DOHH2 (cell line): ENCODE measurements around the gene TP53I11.

Experiments used
- H3F3A ChIP-seq: fragments of 200-600 bp; sonication (generic), shearing (Covaris generic); 2 replicates; pipeline ENCODE4 v1.6.0; 2016; ENCODE audit warnings: antibody characterized with exemption, mild to moderate bottlenecking; ENCODE audit not compliant: control insufficient read depth, insufficient read depth
- H3K27ac ChIP-seq: fragments of 200-600 bp; sonication (generic); 2 replicates; pipeline ENCODE4 v1.5.1; 2014; ENCODE audit warnings: low read depth, mild to moderate bottlenecking, low read length, moderate library complexity
- H3K27me3 ChIP-seq: fragments of 200-600 bp; sonication (generic); 2 replicates; pipeline ENCODE4 v1.6.1; 2014; ENCODE audit warnings: mild to moderate bottlenecking, low read length, mixed read lengths; ENCODE audit not compliant: control insufficient read depth
- H3K36me3 ChIP-seq: fragments of 200-600 bp; sonication (generic); 2 replicates; pipeline ENCODE4 v1.6.1; 2014; ENCODE audit warnings: mild to moderate bottlenecking, low read length, moderate library complexity, mixed read lengths; ENCODE audit not compliant: control insufficient read depth
- H3K4me1 ChIP-seq: fragments of 200-600 bp; sonication (generic); 2 replicates; pipeline ENCODE4 v1.6.1; 2014; ENCODE audit warnings: mild to moderate bottlenecking, low read length, mixed read lengths; ENCODE audit not compliant: control insufficient read depth
- H3K4me2 ChIP-seq: fragments of 200-600 bp; sonication (generic); 2 replicates; pipeline ENCODE4 v1.6.0; 2014; ENCODE audit warnings: mild to moderate bottlenecking, low read length, moderate library complexity
- H3K4me3 ChIP-seq: fragments of 200-600 bp; sonication (generic); 2 replicates; pipeline ENCODE4 v1.5.1; 2014; ENCODE audit warnings: mild to moderate bottlenecking, low read length, mixed read lengths
- H3K79me2 ChIP-seq: fragments of 200-600 bp; sonication (generic); 2 replicates; pipeline ENCODE4 v1.6.1; 2014; ENCODE audit warnings: mild to moderate bottlenecking, low read length, mixed read lengths; ENCODE audit not compliant: control insufficient read depth
- H3K9me2 ChIP-seq: fragments of 200-600 bp; sonication (generic); replicated peaks from 2 replicates; pipeline ENCODE4 v1.6.1; 2014; ENCODE audit warnings: mild to moderate bottlenecking, low read length, mixed read lengths; ENCODE audit not compliant: control insufficient read depth
- H3K9me3 ChIP-seq: fragments of 200-600 bp; sonication (generic); 2 replicates; pipeline ENCODE4 v1.6.1; 2014; ENCODE audit warnings: antibody characterized with exemption, low read length, mixed read lengths; ENCODE audit not compliant: control insufficient read depth, insufficient read depth
- H4K20me1 ChIP-seq: fragments of 200-600 bp; sonication (generic); 2 replicates; pipeline ENCODE4 v1.6.0; 2014; ENCODE audit warnings: low read depth, mild to moderate bottlenecking, antibody characterized with exemption, low read length, moderate library complexity; ENCODE audit not compliant: control insufficient read depth, insufficient read depth
- CTCF ChIP-seq: fragments of 200-600 bp; sonication (generic); IDR thresholded peaks from one replicate; pipeline ENCODE4 v1.5.1; 2014; ENCODE audit warnings: antibody characterized with exemption, mild to moderate bottlenecking, low read depth, low read length; ENCODE audit not compliant: poor library complexity, severe bottlenecking
- EZH2phosphoT487 ChIP-seq: fragments of 200-600 bp; sonication (generic); IDR thresholded peaks from 2 replicates; pipeline ENCODE4 v1.6.1; 2017; ENCODE audit warnings: borderline replicate concordance, mild to moderate bottlenecking, antibody characterized with exemption, low read length, moderate library complexity, mixed read lengths

Gene TP53I11

GRCh38 chr11:44923115-44923514, 27.6 kb downstream of the TP53I11 start:
- Histone ChIP-seq H3K27me3 (peaks cover 6% of the 10 kb centered on the region; the same call in 1 of the 2 replicates), H3K4me3 (no peak overlapping the region)

DNA sequence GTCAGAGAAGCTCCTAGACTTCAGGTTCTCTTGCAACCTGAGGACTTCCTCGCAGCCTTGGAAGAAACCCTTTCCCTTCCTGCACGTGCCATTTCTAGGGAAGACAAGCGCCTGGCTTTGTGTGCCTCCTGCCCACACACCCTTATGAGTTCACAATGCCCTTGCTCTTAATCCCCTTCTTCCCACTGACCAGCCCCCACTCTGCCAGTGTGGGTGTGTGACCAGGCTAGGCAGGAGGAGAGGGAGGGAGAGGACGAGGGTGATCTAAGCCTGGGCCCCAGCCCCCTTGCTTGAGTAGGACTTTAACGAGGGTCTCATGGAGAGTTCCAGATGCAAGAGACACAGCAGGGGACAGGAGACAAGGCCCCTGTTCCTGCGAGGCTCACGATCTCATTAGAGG, 30.2 kb downstream of the TP53I11 start:
- Histone ChIP-seq H3F3A (no peaks in the 10 kb centered on the region), H3K79me2 (no peaks in the 10 kb centered on the region), H3K4me2 (no peak overlapping the region), H3K27me3 (peaks cover 2% of the 10 kb centered on the region; the same call in 1 of the 2 replicates), H3K9me2 (no peaks in the 10 kb centered on the region), H3K36me3 (no peaks in the 10 kb centered on the region), H3K27ac (no peak overlapping the region), H4K20me1 (no peaks in the 10 kb centered on the region), H3K4me3 (no peak overlapping the region), H3K9me3 (no peaks in the 10 kb centered on the region), H3K4me1 (peaks cover 13% of the 10 kb centered on the region)
- TF ChIP-seq EZH2phosphoT487 (no peak), CTCF (no peak)

More at GRCh38 chr11:44923115-44923514, 27.6 kb downstream of the TP53I11 start:
- H3K79me2 ChIP-seq, result no peaks in the 10 kb centered on the region
- H3K9me2 ChIP-seq, result no peaks in the 10 kb centered on the region
- no peaks in the 10 kb centered on the region for H3F3A ChIP-seq
- no peaks in the 10 kb centered on the region for H3K9me3 ChIP-seq
- no peak overlapping the region for H3K27ac ChIP-seq
- peaks cover 2% of the 10 kb centered on the region; the same call in 1 of the 2 replicates for H4K20me1 ChIP-seq
- TF ChIP-seq EZH2phosphoT487 (no peak), CTCF (no peak)
- no peak overlapping the region for H3K4me2 ChIP-seq
- H3K4me1 ChIP-seq, result no peaks in the 10 kb centered on the region
- no peaks in the 10 kb centered on the region for H3K36me3 ChIP-seq

DNA sequence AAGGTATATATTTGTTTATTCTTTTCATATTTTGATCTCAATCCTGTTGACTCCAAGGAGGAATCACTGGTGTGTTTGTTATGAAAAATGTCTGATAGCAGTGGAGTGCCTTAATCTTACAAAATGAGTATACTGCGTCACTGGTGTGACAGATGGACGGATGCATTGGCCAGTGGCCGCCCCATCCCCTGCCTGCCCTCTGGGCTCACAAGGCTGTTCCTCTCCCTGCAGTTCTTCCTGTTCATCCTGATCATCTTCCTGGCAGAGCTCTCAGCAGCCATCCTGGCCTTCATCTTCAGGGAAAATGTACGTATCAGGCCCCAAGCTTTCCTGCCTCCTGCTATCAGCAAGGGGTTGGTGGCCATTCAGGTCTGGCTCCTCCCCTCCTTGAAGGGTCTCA, 32.9 kb downstream of the TP53I11 start:
- no peaks in the 10 kb centered on the region for H3K9me3 ChIP-seq
- no peaks in the 10 kb centered on the region for H3K79me2 ChIP-seq
- no peaks in the 10 kb centered on the region for H3K36me3 ChIP-seq
- no peak overlapping the region for H3K4me2 ChIP-seq
- no peak overlapping the region for H3K27ac ChIP-seq
- peaks cover 2% of the 10 kb centered on the region; the same call in 1 of the 2 replicates for H3K27me3 ChIP-seq
- H3K4me1 ChIP-seq, result peaks cover 25% of the 10 kb centered on the region
- no peaks in the 10 kb centered on the region for H4K20me1 ChIP-seq
- TF ChIP-seq EZH2phosphoT487, result no peak
- no peak for TF ChIP-seq CTCF
- no peak overlapping the region for H3K4me3 ChIP-seq
- H3K9me2 ChIP-seq, result no peaks in the 10 kb centered on the region
- H3F3A ChIP-seq, result no peaks in the 10 kb centered on the region; the same call in 1 of the 2 replicates
